GM23338 (cell line): ENCODE measurements around the gene NPHP3. TPM values are rescaled to one million over a fixed set of nuclear protein-coding genes. Genes with fewer than 3 reads are reported as not detected.

Source experiments
- ATAC-seq: fragments of 200-7000 bp; cut with Tn5 transposase; 3 replicates; pipeline ENCODE4 v1.9.1; 2020
- DNase-seq: peaks from one replicate; pipeline ENCODE4 v3.0.0-alpha.2; 2015; ENCODE audit warnings: low spot score
- H2AFZ ChIP-seq: fragments of 200-600 bp; sonication (generic); 2 replicates; pipeline ENCODE4 v1.8.0; 2016; ENCODE audit warnings: antibody characterized with exemption, mild to moderate bottlenecking, moderate library complexity
- H3F3A ChIP-seq: fragments of 200-600 bp; sonication (generic); replicated peaks from 2 replicates; pipeline ENCODE4 v1.8.0; 2017; ENCODE audit warnings: antibody characterized with exemption, mixed run types, low read depth
- H3K27ac ChIP-seq: fragments of 200-600 bp; sonication (generic); 2 replicates; pipeline ENCODE4 v1.6.1; 2016; ENCODE audit warnings: low read depth
- H3K27me3 ChIP-seq: fragments of 200-600 bp; sonication (generic); 2 replicates; pipeline ENCODE4 v1.8.0; 2016; ENCODE audit warnings: mild to moderate bottlenecking, mixed run types, moderate library complexity; ENCODE audit not compliant: insufficient read depth
- H3K36me3 ChIP-seq: fragments of 200-600 bp; sonication (generic); 2 replicates; pipeline ENCODE4 v1.8.0; 2016; ENCODE audit warnings: mild to moderate bottlenecking; ENCODE audit not compliant: insufficient read depth
- H3K4me1 ChIP-seq: fragments of 200-600 bp; sonication (generic); 2 replicates; pipeline ENCODE4 v1.8.0; 2016; ENCODE audit warnings: mild to moderate bottlenecking, moderate library complexity; ENCODE audit not compliant: insufficient read depth
- H3K4me2 ChIP-seq: fragments of 200-600 bp; sonication (generic); 2 replicates; pipeline ENCODE4 v1.7.1; 2017; ENCODE audit warnings: mixed run types
- H3K4me3 ChIP-seq: fragments of 200-600 bp; sonication (generic); 2 replicates; pipeline ENCODE4 v1.6.1; 2016; ENCODE audit warnings: mixed run types
- H3K79me2 ChIP-seq: fragments of 200-600 bp; sonication (generic); replicated peaks from 2 replicates; pipeline ENCODE4 v1.8.0; 2017; ENCODE audit warnings: mild to moderate bottlenecking; ENCODE audit not compliant: insufficient read depth
- H3K9me2 ChIP-seq: fragments of 200-600 bp; sonication (generic); 2 replicates; pipeline ENCODE4 v1.8.0; 2017; ENCODE audit not compliant: insufficient read depth
- H4K20me1 ChIP-seq: fragments of 200-600 bp; sonication (generic); replicated peaks from 2 replicates; pipeline ENCODE4 v1.8.0; 2017; ENCODE audit warnings: mild to moderate bottlenecking; ENCODE audit not compliant: insufficient read depth
- H3K27ac Mint-ChIP-seq: 2 replicates; pipeline ENCODE4 v1.8.0; 2020; ENCODE audit warnings: inconsistent platforms, mild to moderate bottlenecking, moderate library complexity, mixed read lengths
- H3K27me3 Mint-ChIP-seq: 3 replicates; pipeline ENCODE4 v1.8.0; 2022; ENCODE audit warnings: low read depth, mild to moderate bottlenecking, moderate library complexity, mixed read lengths, inconsistent platforms; ENCODE audit not compliant: insufficient read depth, poor library complexity
- H3K36me3 Mint-ChIP-seq: 3 replicates; pipeline ENCODE4 v1.8.0; 2021; ENCODE audit warnings: low read depth, mild to moderate bottlenecking, inconsistent platforms, moderate library complexity, mixed read lengths
- H3K4me1 Mint-ChIP-seq: 3 replicates; pipeline ENCODE4 v1.8.0; 2020; ENCODE audit warnings: mild to moderate bottlenecking, inconsistent platforms, mixed read lengths
- H3K4me3 Mint-ChIP-seq: 3 replicates; pipeline ENCODE4 v1.8.0; 2021; ENCODE audit warnings: moderate library complexity, mild to moderate bottlenecking, inconsistent platforms, mixed read lengths
- H3K9me3 Mint-ChIP-seq: 3 replicates; pipeline ENCODE4 v1.8.0; 2020; ENCODE audit warnings: moderate library complexity, mild to moderate bottlenecking, inconsistent platforms, mixed read lengths
- CREB1 ChIP-seq: fragments of 250-450 bp; sonication (Bioruptor Pico); IDR thresholded peaks from 2 replicates; pipeline ENCODE4 v1.5.0; 2020; ENCODE audit warnings: low read depth, mild to moderate bottlenecking, moderate library complexity
- EZH2 ChIP-seq: fragments of 200-600 bp; sonication (generic); IDR thresholded peaks from one replicate; pipeline ENCODE4 v1.8.0; 2017; ENCODE audit warnings: antibody characterized with exemption, mild to moderate bottlenecking, low read depth; ENCODE audit not compliant: unreplicated experiment
- EZH2phosphoT487 ChIP-seq: fragments of 200-600 bp; sonication (generic); IDR thresholded peaks from one replicate; pipeline ENCODE4 v1.8.1; 2018; ENCODE audit warnings: antibody characterized with exemption; ENCODE audit not compliant: unreplicated experiment
- JUNB ChIP-seq: IDR thresholded peaks from one replicate; pipeline ENCODE4 v1.6.1; 2016; ENCODE audit warnings: antibody characterized with exemption; ENCODE audit not compliant: unreplicated experiment
- NANOG ChIP-seq: IDR thresholded peaks from 2 replicates; pipeline ENCODE4 v1.6.1; 2016; ENCODE audit warnings: antibody characterized with exemption, borderline replicate concordance
- POLR2AphosphoS5 ChIP-seq: IDR thresholded peaks from 2 replicates; pipeline ENCODE4 v1.6.1; 2016; ENCODE audit warnings: antibody characterized with exemption, low read depth
- STAT1 ChIP-seq: IDR thresholded peaks from one replicate; pipeline ENCODE4 v1.6.1; 2016; ENCODE audit warnings: antibody characterized with exemption; ENCODE audit not compliant: unreplicated experiment
- ZNF114 ChIP-seq: fragments of 250-450 bp; sonication (Bioruptor Pico); IDR thresholded peaks from 2 replicates; pipeline ENCODE4 v1.5.0; 2020; ENCODE audit warnings: mild to moderate bottlenecking, moderate library complexity
- ZNF331 ChIP-seq: fragments of 250-450 bp; sonication (Bioruptor Pico); IDR thresholded peaks from 2 replicates; pipeline ENCODE4 v1.5.0; 2020; ENCODE audit warnings: low read depth, mild to moderate bottlenecking, moderate library complexity
- polyA plus RNA-seq: library from polyadenylated mRNA; unstranded; fragments of >200 nt; fragmentation: Nextera tagmentation; extraction: Ambion mirVana; gene quantifications from 2 replicates; pipeline ENCODE4 v1.2.1, GENCODE V29; 2016
- total RNA-seq: library from RNA; depleted of rRNA; stranded (reverse); fragments of >200 nt; shearing (Covaris generic); gene quantifications from 2 replicates; pipeline ENCODE4 v1.2.3, GENCODE V29; 2014
- TF ChIP-seq, protein P1 (sequence below), 2 experiments: fragments of 200-600 bp in 1 of 2; sonication (generic) in 1 of 2; conservative IDR thresholded peaks; 2 replicates each; pipeline versions ENCODE4 v1.5.1 to v1.6.1; 2016 to 2017; ENCODE audit warnings: antibody characterized with exemption in 2 of 2, low read depth in 2 of 2, mild to moderate bottlenecking in 2 of 2, moderate library complexity in 1 of 2
- TF ChIP-seq, protein P2 (sequence below): IDR thresholded peaks from 2 replicates; pipeline ENCODE4 v1.6.1; 2016; ENCODE audit warnings: antibody characterized with exemption
- TF ChIP-seq, protein P3 (sequence below): IDR thresholded peaks from one replicate; pipeline ENCODE4 v1.6.1; 2018; ENCODE audit warnings: antibody characterized with exemption; ENCODE audit not compliant: unreplicated experiment

NPHP3 gene
- total and polyA plus RNA-seq, 2 experiments from 2014 or later, result 8.4 to 12.0 TPM

DNA sequence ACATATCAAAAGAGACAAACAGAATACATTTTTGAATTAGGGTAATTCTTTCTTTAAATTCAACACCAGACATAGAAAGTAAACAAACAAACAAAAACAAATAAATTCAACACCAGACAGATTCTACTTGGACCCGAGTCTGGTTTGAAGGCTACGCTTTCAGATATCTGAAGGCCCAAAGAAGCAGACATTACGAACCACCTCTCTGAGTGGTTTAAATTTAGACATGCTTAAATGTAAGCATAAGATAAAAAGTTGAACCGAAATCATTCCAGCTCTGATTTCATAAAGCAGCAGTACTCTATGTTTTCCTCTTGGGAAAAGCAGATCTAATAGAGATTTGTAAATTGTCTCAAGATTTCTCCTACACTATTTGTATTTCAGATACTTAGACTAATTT is 32.2 kb downstream of the NPHP3 start:
- DNase-seq (no peak), ATAC-seq (no peak)
- Histone ChIP-seq H3K4me1 (no peaks in the 10 kb centered on the region), H2AFZ (no peak overlapping the region), H3K9me2 (no peaks in the 10 kb centered on the region), H3K27me3 (no peaks in the 10 kb centered on the region), H3K4me3 (no peak overlapping the region), H3K36me3 (peaks cover 28% of the 10 kb centered on the region), H4K20me1 (no peaks in the 10 kb centered on the region), H3F3A (no peaks in the 10 kb centered on the region), H3K4me2 (no peak overlapping the region), H3K27ac (no peak overlapping the region), H3K79me2 (no peaks in the 10 kb centered on the region)
- Mint-ChIP-seq H3K4me1 (no peaks in the 10 kb centered on the region), H3K4me3 (no peak overlapping the region), H3K27me3 (no peaks in the 10 kb centered on the region), H3K27ac (no peak overlapping the region), H3K9me3 (no peaks in the 10 kb centered on the region), H3K36me3 (peaks cover 21% of the 10 kb centered on the region)
- TF ChIP-seq ZNF114 (CRISPR knock-in tag), result no peak
- TF ChIP-seq JUNB, result no peak
- TF ChIP-seq, protein P1, sequence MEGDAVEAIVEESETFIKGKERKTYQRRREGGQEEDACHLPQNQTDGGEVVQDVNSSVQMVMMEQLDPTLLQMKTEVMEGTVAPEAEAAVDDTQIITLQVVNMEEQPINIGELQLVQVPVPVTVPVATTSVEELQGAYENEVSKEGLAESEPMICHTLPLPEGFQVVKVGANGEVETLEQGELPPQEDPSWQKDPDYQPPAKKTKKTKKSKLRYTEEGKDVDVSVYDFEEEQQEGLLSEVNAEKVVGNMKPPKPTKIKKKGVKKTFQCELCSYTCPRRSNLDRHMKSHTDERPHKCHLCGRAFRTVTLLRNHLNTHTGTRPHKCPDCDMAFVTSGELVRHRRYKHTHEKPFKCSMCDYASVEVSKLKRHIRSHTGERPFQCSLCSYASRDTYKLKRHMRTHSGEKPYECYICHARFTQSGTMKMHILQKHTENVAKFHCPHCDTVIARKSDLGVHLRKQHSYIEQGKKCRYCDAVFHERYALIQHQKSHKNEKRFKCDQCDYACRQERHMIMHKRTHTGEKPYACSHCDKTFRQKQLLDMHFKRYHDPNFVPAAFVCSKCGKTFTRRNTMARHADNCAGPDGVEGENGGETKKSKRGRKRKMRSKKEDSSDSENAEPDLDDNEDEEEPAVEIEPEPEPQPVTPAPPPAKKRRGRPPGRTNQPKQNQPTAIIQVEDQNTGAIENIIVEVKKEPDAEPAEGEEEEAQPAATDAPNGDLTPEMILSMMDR (conservative IDR thresholded peaks at IDR 0.05; ENCODE audit: low read depth in 2 of 2), result no peak

DNA sequence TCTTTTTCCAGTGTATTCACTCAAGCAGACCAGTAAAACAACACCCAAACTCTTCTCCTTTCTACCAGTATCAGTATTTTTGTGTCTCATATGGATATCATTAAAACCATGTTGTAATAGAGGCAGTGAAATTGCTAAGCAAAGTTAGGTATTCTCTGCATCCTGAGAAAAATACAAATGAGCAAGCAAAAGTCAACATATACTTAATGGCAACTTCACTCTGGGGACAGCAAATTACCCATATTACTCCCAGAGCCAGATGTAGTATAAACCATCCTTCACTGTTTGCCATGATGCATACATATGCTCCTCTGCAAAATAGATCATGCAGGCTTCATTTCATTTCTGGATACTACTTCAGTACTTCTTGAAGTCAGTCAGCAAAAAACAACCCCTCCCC is 40.0 kb downstream of the NPHP3 start:
- no peaks in the 10 kb centered on the region for H3K4me1 ChIP-seq
- no peak overlapping the region for H3K4me3 Mint-ChIP-seq
- ATAC-seq (no peak), DNase-seq (no peak)
- no peak overlapping the region for H3K27ac ChIP-seq
- H4K20me1 ChIP-seq, result no peaks in the 10 kb centered on the region; the same call in 1 of the 2 replicates
- H3K9me2 ChIP-seq, result no peaks in the 10 kb centered on the region
- no peaks in the 10 kb centered on the region for H3K4me1 Mint-ChIP-seq
- H3F3A ChIP-seq, result no peaks in the 10 kb centered on the region
- H3K27me3 Mint-ChIP-seq, result no peaks in the 10 kb centered on the region
- H3K79me2 ChIP-seq, result no peaks in the 10 kb centered on the region
- H3K4me3 ChIP-seq, result no peak overlapping the region
- no peaks in the 10 kb centered on the region for H3K27me3 ChIP-seq
- no peak overlapping the region for H3K4me2 ChIP-seq
- H3K36me3 ChIP-seq, result peaks cover 14% of the 10 kb centered on the region; the same call in 1 of the 2 replicates
- H3K9me3 Mint-ChIP-seq, result no peaks in the 10 kb centered on the region
- no peak overlapping the region for H2AFZ ChIP-seq
- TF ChIP-seq JUNB (no peak), EZH2 (no peak), STAT1 (no peak), CREB1 (CRISPR knock-in tag) (no peak), ZNF331 (no peak), POLR2AphosphoS5 (no peak), NANOG (no peak), ZNF114 (CRISPR knock-in tag) (no peak), EZH2phosphoT487 (no peak)
- TF ChIP-seq, protein P2, sequence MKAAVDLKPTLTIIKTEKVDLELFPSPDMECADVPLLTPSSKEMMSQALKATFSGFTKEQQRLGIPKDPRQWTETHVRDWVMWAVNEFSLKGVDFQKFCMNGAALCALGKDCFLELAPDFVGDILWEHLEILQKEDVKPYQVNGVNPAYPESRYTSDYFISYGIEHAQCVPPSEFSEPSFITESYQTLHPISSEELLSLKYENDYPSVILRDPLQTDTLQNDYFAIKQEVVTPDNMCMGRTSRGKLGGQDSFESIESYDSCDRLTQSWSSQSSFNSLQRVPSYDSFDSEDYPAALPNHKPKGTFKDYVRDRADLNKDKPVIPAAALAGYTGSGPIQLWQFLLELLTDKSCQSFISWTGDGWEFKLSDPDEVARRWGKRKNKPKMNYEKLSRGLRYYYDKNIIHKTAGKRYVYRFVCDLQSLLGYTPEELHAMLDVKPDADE, result no peak
- TF ChIP-seq, protein P1 (conservative IDR thresholded peaks at IDR 0.05; ENCODE audit: low read depth in 2 of 2), result no peak
- TF ChIP-seq, protein P3, sequence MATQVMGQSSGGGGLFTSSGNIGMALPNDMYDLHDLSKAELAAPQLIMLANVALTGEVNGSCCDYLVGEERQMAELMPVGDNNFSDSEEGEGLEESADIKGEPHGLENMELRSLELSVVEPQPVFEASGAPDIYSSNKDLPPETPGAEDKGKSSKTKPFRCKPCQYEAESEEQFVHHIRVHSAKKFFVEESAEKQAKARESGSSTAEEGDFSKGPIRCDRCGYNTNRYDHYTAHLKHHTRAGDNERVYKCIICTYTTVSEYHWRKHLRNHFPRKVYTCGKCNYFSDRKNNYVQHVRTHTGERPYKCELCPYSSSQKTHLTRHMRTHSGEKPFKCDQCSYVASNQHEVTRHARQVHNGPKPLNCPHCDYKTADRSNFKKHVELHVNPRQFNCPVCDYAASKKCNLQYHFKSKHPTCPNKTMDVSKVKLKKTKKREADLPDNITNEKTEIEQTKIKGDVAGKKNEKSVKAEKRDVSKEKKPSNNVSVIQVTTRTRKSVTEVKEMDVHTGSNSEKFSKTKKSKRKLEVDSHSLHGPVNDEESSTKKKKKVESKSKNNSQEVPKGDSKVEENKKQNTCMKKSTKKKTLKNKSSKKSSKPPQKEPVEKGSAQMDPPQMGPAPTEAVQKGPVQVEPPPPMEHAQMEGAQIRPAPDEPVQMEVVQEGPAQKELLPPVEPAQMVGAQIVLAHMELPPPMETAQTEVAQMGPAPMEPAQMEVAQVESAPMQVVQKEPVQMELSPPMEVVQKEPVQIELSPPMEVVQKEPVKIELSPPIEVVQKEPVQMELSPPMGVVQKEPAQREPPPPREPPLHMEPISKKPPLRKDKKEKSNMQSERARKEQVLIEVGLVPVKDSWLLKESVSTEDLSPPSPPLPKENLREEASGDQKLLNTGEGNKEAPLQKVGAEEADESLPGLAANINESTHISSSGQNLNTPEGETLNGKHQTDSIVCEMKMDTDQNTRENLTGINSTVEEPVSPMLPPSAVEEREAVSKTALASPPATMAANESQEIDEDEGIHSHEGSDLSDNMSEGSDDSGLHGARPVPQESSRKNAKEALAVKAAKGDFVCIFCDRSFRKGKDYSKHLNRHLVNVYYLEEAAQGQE, result no peak
- peaks cover 31% of the 10 kb centered on the region for H3K36me3 Mint-ChIP-seq
- H3K27ac Mint-ChIP-seq, result no peak overlapping the region
